CMK (cell line): ENCODE results near the gene ZNF70.

ENCODE experiments used
- DNase-seq: peaks from one replicate; pipeline ENCODE4 v3.0.0-alpha.2; 2010; ENCODE audit warnings: low read depth

ZNF70 gene

DNA sequence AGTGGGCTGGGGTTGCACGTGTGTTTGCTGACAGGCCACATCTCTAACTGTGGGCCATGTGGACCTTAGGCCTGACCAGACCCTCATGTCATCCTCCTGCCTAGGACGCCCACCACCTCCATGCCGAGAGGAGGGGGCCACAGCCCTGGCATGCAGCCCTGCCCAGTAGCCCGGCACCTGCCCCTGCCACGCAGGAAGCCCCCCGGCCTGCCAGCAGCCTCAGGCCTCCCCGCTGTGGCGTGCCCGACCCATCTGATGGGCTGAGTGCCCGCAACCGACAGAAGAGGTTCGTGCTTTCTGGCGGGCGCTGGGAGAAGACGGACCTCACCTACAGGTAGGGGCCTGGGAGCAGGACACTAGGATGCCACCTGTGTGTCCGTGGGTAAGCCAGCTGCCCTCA, 28.2 kb upstream of the ZNF70 start:
- DNase-seq, result no peak

DNA sequence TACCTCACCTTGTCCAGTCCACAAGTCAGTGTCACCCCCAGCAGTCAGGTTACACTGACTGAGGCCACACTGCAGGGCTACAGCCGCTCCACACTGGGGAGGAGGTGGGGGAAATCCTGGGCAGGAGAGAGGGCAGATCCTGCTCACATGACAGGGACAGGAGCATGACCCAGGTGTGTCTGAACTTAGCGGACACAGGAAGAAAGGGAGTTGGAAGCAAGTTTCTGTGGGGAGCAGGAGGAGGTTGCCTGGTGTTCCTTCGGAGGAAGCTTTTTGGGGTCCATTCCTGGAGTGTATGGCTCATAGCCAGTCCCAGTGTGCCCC, 27.6 kb upstream of the ZNF70 start:
- no peak for DNase-seq

DNA sequence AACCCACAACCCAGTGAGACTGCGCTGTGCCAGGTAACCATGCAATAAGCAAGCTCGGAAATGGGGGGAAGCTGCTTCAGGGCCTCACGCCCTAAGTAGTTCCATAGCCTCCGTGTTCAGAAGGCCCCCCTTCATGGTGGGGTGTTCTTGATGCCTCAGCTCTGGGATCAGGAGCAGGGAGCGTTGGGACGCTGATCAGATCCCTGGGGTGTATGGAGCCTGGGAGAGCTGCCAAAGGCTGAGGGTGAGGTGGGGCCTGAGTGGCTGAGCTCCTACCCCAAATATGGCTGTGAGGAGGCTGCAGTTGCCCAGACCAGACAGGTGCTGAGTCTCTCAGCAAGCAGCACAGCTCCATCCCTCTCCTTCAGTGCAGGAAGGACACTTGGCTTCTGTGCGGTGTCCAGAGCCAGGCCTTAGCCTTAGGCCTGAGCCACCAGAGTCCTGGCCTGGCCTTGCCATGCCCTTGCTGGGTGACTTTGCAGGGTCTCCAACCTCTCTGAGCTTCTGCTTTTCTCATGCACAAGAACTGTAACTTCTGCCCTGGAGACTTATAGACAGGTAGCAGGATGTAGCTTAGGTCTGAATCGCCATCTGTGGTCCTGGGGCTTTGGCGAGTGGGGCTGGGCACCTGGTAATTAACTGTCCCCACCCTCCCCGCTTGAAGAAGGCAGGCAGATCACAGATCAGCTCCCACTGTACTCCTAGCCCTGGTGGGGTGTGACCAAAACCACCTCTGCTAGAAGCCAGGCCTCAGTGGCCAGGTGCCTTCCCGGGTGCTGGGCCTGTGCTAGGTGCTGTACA, 27.1 kb upstream of the ZNF70 start:
- DNase-seq, result no peak

DNA sequence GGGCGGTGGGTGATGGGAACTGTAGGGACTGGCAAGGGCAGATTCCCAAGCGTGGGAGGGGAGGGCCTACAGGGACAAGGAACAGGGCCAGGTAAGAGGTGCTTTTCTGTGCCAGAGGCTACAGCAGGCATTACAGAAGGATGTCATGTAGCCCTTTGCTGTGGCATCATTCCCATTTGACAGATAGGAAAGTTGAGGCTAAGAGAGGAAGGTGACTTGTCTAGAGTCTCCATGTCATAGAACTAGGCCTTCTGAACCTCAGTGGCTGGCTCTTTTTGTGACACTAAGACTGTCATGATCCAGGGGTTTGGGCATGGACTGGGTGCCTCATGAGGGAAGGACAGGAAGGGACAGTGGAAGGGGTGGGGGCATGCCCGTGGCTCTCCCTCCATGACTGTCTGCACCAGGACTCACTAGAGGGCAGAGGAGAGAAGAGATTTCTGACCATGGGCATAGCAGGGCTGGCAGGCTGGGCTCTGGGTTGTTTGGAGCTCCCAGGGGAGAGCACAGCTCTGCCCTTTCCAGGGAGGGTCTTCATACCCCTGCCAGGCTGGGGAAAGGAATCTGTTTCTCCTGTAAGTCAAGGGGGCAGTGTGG, 25.0 kb upstream of the ZNF70 start:
- DNase-seq, result no peak

DNA sequence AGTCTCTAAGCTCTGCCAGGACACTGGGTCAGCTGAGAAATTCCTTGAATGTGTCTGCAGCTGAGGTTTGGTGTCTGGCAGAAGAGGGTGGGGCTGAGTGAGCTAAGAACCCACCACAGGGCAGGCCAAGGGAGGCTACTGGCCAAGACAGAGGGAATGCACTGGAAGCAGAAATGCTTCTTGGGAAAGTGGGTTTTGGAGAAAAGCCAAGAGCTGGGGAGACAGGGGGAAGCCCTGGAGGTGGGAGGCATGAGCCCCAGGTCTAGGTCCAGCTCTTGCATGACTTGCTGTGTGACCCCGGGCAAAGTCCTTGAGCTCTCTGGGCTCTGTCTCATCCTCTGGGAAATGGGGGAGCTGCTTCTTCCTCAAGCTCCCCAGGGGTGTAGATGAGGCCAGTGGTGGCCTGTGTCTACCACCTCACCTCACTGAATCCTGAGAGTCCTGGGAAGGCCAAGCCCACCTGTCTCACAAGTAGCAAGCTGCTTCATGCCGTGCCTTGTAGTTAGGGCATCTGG, 24.1 kb upstream of the ZNF70 start:
- DNase-seq, result no peak

DNA sequence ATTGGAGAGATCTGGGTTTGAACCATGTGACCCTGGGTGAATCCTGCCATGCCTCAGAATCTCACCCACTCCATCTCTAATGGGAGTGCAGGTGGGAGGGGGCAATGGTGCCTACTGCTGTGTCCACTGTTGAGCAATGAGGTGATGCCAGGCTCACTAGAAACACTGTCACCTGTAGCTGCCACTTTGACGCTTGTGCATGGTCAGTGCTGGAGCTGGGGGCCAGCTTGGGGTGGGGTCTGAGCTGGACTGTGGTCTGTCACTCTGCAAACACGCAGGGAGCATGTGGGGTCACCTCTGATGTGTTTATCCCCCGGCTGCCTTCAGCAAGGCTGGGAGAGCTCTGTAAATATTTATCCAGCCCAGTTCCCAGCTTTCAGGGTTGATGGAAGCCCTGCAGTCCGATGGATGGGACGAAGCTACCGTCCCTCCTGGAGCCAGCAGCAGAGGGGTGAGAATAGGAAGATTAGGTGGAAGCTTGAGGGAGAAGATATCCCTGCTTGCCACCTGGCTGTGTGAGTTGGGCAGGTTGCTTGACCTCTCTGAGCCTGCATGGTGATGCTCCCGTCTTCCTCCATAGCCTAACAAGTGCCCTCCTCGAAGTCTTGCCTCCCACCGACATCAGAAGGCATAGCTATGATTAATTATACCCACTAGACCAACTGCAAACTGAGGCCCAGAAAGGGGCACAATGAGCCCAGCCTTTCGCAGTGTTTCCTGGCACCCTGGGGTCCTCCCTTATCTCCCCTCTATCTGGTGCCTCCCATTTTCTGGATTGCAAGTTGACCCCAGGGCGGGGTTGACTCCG, 23.4 kb upstream of the ZNF70 start:
- no peak for DNase-seq

DNA sequence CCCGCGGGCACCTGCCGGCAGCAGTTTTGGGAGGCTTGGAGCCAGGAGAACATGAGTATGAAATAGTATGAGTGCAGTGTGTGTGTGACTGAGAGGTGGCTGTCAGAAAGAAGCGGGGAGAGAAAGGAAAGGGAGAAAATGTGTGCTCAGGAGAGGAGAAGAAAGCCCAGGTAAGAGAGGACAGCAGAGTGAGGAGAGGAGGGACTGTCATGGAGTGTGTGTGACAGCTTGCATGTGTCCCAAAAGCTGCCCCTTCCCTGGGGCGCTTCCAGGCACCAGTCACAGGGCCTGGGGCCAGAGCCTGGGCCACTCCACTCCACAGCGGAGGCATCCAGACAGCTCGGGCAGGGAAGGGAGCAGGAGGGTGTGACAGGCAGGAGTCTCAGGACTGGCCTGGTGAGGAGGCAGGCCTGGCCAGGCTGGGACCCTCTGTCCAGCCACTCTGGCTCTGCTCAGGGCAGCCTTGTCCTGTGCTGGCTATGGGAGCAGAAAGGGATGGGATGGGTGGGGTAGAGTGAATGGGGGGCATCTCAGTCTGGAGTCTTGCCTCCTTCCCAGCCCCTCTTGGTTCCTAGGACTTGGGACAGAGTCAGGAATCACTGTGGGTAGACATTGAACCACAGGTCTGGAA, 22.7 kb upstream of the ZNF70 start:
- no peak for DNase-seq

DNA sequence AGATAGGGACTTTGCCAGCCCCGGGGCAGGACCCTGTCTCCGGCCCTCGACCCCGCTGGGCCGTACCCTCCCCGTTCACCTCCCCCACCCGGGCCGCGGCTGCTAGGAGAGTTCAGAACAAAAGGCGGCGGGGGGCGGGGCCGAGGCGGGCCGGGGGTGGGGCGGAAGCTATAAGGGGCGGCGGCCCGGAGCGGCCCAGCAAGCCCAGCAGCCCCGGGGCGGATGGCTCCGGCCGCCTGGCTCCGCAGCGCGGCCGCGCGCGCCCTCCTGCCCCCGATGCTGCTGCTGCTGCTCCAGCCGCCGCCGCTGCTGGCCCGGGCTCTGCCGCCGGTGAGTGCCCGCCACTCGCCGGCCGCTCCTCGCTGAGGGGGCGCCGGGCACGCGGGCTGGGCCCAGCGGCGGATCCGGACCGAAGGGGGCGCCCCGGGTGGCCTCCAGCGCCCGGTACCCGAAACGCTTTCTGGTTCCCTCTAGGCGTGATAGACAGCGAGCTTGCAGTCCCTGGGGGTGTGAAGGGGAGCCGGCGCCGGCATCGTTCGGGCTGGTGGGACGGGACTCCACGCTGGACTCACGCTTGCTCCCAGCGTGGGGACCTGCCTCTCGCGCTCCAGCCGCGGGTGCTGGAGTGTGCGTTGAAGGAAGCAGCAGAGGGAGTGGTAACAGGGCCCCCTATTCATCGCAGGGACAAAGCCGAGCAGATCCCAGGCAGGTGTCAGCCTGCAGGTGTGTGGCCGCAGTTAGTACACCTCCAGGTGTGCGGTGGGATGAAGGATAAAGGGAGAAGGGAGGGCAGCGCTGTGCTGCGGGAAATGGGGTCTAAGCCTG, 21.9 kb upstream of the ZNF70 start, which contains the start of gene MMP11:
MMP11 (plus strand) TSS at position 201 of the 825 bp plus-strand sequence; CDS start at position 223, 22 bp downstream.
- DNase-seq, result no peak

DNA sequence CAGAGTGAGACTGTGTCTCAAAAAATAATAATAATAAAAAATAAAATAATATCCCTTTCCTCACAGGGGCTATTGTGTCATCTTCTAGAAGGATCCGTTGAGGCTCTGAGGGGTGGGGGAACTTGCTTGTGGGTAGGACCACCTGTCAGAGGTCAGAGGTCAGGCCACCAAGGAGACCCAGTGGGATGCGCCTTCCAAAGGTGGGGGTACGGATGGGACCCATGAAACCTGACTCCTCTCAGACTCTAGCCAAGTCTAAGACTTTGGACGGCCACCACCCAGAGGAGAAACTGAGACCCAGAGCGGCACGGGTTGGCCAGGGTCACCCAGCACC, 21.4 kb upstream of the ZNF70 start:
- DNase-seq, result no peak

DNA sequence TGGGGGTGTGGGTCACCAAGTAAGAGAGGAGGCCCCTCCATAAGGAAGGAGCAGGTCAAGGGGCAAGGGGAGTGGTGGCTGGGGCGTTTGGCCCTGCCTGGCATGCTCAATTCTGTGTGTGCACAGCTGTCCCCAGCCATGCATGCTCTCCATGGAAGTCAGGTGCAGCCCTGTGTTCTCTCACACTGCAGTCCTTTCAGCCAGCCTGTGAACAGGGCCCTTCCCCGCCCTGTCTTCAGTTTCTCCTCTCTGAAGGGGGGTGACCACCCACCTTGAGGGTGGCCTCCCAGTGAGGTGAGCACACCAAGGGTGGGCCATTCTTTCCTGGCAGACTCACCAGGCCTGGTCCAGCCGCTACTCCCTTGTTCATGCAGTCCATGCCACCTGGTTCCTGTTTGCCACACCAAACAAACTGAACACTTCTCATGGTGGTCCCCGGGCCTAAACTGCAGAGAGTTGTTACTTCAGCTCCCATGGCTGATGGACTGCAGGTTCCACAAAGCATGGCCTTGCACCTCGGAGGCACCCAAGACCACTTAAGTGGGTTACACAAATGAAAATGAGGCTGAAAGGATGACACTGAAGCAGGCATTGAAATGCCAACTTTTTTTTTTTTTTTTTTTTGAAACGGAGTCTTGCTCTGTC, 18.5 kb upstream of the ZNF70 start:
- DNase-seq, result no peak

DNA sequence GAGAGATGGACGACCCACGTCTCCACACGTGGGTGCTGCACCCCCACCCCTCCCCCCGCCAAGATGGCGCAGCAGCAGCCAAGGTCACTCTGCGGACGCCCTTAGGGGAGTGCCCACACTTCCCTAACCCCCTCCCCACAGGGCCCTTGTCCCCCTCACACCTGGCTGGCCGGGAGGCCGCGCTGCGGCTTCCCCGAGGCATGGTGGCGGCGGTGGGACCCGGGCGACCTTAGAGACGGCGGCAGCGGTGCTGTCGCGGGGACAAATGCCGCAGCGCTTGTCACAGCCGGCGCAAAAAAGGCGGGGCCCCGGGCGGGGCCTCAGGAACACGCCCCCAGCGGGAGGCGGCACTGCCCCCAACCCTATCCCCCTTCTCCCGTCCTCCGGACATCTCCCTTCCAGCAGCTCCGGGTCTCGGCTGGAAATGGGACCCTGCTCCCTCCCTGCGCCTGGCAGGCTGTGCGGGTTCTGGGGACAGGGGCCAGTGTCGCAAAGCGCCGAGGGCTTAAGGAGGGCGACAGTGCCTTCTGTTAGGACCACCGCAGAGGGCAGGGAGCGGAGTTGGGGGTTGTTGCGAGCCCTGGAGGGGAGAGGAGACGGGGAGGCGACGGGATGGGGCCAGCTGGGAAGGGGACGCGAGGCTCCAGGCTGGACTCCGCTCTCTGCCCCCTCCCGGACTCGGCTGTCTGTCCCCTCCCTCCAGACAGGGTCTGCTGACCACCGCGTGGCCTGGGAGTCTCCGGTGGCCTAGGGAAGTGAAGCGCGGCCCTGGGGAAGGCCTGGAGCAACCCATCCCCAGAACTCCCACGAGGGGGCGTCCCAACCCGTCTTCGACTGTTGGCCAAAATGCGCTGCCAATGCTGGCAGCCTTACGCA, 17.0 kb upstream of the ZNF70 start, which contains the start of gene CHCHD10:
CHCHD10 (minus strand) TSS at position 300 of the 876 bp plus-strand sequence; CDS start at position 202, 98 bp downstream.
- DNase-seq, result peak; percentile 80

DNA sequence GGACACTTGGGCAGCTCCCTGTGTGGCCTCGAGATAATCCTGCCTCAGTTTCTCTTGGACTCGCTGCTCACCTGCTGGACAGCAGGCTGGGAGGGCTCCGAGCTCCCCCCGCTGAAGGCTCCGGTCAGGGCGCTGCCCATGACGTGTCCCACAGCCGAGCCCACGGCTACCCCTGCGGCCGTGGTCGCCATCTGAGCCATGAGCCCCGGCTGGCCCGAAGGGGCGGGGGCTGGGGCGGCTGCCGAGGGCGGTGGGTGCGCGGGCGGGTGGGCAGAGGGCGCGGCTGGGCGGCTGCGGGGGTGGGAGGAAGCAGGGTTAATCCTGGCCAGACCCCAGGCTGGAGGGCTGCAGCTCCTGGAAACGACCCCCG, 16.4 kb upstream of the ZNF70 start:
- no peak for DNase-seq

DNA sequence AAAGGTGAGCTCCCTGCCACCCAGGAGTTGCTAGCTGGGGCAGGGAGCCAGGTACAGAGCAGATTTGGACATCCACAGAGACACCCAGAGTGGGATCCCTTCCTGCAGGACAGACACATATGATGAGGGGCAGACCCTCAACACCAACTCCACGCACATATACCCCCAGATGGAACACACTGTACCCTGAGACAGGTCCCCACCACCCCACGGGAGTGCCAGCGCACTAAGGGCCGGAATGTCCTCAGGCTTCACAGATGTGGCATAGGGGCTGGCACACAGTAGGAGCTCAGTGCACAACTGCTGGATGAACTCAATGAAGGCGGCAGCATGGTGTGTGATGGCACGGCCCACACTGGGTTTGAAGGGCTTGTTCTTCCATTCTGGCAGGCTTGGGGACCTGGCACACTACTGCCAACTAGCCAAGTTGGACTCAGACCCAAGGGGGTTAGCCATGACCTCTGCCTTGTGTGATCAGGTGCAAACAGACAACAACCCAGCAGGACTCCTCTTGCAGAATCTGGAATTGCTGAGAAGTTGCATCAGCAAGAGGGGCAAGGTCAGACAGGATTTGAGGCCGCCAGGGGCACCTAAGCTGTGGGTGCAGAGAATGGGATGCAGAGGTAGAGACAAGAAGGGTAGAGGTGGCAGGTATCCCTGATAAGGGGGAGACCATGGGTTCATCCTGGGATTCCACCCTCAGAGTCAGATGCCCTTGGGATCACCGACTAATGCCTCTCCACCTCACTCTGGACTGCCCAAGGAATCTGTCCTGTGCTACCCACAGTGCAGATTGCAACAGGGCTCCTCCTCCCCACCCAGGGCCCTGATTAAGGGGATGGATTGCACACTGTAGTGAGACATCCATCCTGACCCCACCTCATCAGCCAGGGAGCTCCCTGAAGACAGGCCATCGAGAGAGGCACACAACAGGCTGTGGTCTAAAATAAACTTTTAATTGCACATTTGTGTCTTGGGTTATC, 14.3 kb upstream of the ZNF70 start:
- DNase-seq, result no peak

DNA sequence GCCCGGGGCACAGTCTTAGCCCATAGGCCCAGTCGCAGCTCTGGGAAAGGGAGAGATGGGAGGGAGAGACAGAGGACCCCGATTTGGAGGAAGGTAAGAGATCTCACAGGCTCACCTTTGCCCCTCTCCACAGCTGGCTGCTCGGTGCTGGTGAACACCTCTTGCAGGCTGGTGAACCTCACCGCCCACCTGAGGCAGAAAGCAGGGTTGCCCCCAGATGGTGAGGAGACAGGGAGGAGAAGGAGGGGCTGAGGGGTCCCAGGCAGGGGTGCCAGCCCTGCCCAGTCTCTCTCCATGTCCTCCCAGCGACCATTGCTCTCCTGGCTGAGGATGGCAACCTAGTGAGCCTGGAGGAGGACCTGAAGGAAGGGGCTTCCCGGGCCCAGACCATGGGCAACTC, 13.0 kb upstream of the ZNF70 start:
- DNase-seq, result no peak

DNA sequence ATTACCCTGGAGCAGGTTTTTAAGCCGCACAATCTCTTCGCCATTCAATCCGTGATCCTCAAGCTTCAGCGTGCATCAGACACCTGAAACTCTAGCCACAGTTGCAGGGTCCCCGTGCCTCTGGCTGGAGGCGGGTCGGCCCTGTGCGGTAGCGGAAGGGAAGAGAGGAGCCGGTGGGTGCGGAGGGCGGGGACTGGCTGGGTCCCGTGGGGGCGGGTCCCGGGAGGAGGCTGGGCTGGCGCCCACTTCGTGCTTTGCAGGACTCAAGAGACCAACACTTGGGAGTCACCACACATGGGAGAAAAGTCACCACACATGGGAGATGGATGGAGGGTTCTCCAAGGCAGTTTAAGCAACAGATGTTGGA, 12.7 kb upstream of the ZNF70 start:
- DNase-seq, result no peak

DNA sequence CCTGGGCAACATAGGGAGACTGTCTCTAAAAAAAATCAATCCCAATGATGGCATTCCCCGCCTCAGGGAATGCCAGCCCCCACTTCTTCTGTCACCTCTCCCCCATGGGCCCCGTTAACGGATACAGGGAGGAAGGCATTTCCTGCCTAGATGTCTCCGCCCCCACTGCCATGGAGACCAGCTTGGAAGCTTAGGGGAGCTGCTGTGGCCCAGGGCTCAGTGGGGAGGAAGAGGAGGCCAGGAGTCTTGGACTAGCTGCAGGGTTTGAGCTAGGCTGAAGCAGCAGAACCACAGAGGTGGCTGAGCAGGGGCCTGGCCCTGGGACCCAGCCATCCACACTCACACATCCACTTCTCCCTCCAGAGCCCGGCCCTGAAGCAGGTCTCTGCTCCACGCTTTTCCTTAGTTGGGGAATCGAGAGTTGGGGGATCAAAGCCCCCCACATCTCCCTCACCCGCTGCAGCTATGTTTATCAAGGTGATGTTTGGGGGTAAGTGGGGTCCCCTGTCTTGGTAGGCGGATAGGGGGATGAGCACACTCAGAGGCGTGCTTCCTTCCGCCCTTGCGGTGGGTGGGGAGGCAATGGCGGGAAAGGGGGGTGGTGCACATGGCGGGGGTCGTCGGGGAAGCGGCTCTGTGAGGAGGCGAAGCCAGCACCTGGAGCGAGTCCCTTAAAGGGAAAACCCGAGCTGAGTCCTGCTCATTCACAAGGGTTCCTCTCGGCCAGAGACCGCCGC, 12.1 kb upstream of the ZNF70 start, which contains the start of gene C22orf15:
C22orf15 (plus strand) TSS at position 149 of the 737 bp plus-strand sequence; CDS start at position 466, 317 bp downstream.
- DNase-seq, result no peak

DNA sequence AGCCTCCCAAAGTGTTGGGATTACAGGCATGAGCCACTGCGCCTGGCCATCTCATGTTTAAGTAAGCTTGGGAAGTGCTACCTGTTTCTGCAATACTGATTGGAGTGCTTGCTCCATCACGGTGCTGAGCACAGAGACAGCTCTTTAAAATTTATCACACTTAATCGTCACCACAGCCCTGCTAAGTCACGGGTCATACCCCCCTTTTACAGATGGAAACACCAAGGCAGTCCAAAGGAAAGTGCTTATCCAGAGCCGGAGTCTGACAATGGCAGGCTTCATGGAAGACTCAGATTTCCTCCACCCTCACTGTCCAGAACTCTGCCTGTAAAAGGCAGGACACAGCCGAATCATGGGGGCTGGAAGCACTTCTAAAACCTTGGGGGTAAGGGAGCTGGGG, 9.1 kb upstream of the ZNF70 start:
- DNase-seq, result no peak

DNA sequence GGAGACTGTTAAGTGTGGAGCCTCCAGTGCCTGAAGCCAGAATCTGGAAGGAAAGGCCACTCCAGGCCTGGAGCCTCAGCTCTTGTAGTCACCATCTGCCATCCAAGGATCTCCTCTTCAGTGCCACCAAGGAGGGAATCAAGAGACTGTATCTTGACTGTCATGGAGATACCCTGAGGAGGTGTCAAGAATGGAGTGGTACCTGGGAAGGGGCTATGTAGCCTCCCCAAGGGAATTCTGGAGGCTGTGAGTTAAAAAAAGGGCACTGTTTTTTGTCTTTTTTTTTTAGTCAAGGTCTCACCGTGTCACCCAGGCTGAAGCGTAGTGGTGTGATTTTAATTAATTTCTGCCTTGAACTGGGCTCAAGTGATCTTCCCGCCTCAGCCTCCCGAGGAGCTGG, 8.7 kb upstream of the ZNF70 start:
- no peak for DNase-seq
